DMS153 treated with DMSO at 0.1 percent for 48 hours (cell line): ENCODE measurements around the gene LIMCH1.
"Not testable (repeated sequence)": the region's sequence is repeated elsewhere in the genome, so short reads cannot be mapped to it uniquely, and the experiment has no call there.

Experiments
- DNase-seq: peaks from one replicate; lab custom pipeline; 2025; ENCODE audit not compliant: unreplicated experiment; lab: John Stamatoyannopoulos, UW

The LIMCH1 gene

DNA sequence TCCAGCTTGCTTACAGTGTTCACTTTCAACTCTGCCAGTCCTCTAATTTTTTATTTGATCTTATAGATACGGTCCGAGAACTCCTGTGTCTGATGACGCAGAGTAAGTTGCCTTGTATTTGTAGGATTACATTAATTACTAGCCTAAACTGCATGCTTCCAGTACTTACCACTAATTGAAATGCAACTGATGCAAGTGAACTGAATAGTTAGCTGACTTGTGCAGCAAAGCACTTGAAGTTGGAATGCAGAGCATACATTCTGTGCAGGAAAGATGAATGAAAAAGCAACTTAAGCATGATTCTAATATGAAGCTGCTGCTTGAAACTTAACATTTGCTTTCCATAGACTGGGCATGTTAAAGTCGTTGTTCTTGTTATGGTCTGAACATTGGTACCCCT, 100.9 kb downstream of the LIMCH1 start:
- no peak for DNase-seq

DNA sequence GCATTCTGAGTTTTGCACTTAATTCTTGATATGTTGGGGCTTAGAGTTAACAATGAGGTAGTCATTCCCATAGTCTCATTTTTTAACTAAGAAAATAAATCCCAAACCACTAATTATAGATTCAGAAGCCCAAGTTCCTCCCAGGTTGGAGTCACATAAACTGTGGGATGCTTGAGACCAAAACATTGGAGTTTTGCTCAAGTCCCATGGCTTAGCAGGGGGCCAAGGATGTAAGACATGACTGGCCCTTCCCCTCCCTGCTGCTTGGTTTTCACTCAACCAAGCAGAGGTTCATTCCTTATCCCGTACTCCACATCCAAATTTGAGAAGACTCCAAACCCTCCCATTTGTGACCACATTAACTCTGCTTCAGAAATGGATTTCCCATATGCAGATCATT, 101.3 kb downstream of the LIMCH1 start:
- no peak for DNase-seq

DNA sequence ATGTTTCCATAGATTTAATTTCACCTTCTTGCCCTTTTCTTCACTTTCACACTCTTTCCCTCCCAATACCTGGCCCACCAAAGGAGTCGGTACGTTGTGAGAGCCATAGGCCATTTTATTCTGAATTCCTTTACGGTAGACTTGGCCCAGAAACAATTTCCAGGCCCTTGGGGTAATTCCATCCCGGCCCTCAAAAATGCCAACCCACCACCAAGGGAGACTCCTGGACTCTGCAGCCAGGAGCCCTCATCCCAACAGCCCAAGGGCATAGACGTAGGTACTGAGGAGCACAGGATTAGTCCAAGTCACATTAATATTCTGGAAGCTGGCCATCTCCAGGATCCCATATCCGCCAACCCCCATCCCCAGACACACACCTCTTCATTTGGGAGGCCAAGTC, 102.9 kb downstream of the LIMCH1 start:
- DNase-seq, result no peak

DNA sequence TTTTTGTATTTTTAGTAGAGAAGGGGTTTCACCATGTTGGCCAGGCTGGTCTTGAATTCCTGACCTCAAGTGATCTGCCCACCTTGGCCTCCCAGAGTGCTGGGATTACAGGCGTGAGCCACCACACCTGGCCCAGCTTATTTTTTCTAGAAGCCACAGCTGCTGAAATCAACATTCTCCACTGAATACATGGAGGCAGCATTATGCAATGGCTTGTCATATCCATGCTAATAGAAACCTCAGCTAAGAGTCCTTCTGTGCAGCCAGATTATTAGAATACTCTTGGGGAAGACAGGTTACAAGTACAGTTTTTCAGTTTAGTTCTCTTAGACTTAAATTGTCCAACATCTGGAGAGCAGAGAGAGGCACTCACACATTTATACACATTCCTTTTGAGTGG, 104.8 kb downstream of the LIMCH1 start:
- not testable (repeated sequence) for DNase-seq

DNA sequence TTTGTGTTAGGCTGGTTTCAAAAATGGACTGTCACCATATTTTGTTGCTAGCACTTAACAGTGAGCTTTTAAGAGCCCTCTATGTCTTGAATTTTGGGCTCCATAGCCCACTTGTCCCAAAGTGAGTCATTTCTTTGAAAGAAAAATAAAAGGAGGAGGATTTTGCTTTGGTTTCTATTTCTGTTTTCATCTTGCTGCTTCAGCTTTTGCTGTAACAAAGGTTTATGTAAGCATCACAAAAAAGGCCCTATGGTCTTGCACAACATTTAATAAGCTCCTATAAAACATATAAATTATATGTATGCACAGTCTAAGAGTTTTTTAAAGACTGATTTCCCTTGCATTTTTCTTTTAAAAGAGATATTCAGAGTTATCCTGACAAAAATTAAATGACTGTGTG, 105.4 kb downstream of the LIMCH1 start:
- no peak for DNase-seq

GRCh38 chr4:41644288-41644914, 106.4 kb downstream of the LIMCH1 start:
- DNase-seq, result no peak

GRCh38 chr4:41644915-41645295, 106.9 kb downstream of the LIMCH1 start:
- no peak for DNase-seq

DNA sequence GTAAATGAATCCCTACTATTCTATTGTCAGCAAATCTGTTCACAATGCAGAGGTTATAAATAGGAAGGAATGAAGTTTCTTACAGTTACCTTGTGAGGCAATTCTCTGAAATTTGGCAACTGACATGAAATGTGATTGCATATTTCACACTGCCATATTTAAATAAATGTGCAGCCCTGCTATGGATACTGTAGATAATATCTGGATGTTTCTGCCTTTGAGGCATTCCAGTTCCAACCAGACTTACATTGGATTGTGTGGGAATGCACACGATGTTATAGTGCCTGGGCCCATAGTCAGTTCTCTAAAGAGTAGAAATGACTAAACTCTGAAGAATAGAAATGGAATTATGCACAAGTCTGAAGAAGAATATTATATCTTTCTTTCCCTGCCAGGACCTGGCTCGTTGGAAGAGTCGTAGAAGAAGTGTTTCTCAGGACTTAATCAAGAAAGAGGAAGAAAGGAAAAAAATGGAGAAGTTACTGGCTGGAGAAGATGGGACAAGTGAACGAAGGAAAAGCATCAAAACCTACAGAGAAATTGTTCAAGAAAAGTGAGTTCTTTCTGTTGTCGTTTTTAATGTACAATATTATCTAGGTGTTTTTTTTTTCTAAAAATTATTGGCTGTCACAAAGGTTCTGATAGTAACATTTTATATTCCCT, 107.9 kb downstream of the LIMCH1 start:
- no peak for DNase-seq

DNA sequence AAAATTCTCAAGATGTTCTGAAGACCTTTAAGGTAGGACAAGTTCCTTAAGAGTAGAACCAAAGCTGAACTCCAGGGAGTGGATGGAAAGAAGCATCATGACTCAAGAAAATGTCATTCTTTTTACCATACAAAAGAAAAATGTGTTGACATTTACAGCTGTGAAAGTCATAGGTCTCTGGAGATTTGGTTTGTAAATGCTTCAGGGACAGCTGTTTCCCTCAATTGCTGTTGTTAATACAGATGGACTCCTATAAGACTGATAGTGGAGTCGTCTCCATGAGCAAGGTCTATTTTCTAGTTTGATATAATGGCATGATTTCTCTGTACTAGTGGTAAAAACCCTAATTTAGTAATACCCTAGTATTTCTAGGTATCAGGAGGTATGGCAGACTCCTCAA, 108.9 kb downstream of the LIMCH1 start:
- DNase-seq, result no peak

DNA sequence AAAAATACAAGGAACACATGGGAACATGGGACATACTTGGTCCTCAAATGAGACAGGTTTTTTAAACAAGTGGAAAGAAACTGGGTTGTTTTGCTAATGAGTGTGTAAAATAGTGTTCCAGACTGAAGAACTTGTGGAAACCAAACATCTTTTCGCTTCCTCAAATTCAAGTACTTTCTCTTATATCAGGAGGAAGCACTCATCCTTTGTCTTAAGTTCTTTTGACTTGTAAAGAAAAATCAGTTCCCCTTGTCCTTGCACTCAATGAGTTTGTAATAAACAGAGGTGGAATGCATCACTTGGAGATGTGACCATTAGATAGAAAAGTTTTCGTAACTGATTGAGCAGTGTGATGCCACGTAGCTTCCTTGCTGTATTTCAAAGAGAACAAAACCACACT, 109.4 kb downstream of the LIMCH1 start:
- no peak for DNase-seq

GRCh38 chr4:41651150-41651549, 113.2 kb downstream of the LIMCH1 start:
- not testable (repeated sequence) for DNase-seq

- DNase-seq, result no peak
Measured at GRCh38 chr4:41652971-41653370, 115.0 kb downstream of the LIMCH1 start.

GRCh38 chr4:41653523-41653922, 115.6 kb downstream of the LIMCH1 start:
- no peak for DNase-seq

DNA sequence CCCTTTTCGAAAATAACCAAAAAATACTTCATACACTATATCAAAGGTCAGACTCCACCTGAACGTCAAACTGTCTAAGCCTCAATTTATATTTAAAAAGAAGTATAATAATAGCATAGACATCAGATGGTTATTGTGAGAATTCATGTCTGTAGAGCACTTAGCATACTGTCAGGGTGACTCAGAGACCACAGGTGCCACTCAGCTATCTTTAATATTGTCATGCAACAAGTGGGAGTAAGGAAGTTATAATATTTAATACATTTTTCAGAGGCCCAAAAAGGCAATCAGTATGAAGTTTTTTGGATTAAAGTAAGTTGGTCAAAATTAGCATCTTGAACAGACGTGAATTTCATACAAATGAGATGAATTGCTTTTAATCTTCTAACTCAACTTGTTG, 117.2 kb downstream of the LIMCH1 start:
- DNase-seq, result no peak

GRCh38 chr4:41656106-41656505, 118.1 kb downstream of the LIMCH1 start:
- DNase-seq, result no peak

- DNase-seq, result no peak
Measured at GRCh38 chr4:41656572-41657520, 118.9 kb downstream of the LIMCH1 start.

DNA sequence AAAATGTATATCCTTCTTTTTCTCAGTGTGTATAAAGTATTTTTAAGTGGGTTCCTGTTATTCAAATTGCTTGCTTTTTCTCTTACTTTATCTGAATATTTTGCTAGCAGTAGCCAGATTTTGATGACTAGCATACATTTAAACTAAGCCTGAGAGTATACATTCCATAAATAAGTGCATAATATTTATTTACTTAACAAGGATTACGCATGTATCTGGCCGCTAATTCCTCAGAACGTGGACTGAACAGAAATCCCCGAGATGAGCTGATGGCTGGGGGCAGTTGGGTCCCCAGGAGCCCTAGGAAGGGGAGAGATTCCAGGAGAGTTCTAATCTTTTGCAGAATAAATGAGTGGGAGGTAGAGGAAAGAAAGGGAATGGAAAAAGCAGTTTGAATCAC, 119.6 kb downstream of the LIMCH1 start:
- DNase-seq, result no peak

DNA sequence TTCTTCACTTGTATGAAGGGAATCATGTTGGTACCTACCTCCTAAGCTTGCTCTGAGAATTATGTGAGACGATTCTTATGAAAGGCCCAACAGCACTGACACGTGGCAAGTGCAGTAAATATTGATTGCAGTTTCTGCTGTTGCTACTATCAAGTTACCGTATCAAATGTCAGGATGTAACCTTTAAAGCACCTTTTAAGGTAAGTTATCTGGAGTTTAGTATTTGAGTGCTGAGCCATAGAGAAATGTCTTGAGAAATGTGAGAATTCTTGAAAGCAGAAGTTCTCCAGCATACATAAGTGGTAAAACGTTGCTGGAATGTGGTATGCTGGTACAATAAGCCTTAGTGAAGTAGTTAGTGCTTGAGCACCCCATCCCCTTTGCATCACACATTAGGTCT, 120.2 kb downstream of the LIMCH1 start:
- no peak for DNase-seq

DNA sequence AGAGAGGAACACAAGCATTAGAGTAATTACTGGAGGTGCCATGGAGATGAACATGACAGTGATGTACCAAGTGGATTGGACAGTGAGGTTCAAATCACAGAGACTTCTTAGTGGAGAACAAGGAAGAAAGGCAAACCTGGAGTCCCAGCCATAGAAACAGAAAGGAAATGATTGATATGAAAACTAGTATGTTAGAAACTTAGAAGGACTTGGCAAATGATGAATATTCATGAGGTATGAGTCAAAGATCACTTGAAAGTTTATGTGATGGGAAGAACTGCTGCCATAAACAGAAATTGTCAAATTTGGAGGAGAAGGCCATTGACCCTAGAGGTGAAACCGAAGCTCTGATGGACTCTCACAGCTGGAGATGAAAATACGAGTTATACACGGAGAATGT, 122.4 kb downstream of the LIMCH1 start:
- no peak for DNase-seq

DNA sequence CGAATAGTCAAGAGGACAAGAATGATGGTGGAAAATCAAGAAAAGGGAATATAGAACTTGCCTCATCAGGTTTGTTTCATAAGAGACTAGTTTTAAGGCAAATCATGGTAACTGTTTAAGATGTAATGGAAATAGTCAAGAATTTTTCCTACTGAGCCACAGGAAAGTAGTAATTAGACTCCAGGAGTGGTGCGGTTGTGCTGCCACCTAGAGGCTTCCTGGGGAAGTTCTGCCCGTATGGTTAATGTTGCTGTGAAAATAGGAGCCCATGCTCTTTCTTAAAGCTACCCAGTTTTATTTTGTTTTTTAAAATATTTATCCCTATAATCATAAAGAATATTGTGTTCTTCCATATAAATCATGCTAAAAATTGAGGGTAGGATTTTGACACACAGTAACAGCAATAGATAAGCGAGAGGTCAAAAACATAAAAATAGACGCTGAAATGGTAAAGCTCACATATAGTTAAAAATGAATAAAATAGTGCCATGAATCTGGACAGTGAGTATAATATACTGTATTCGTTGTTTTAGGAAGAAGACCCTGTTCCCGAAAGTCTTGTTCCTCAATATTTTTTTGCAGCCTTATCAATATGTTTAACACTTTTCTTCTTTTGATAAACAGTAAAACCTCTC, 123.6 kb downstream of the LIMCH1 start:
- peak; percentile 2 for DNase-seq

- DNase-seq, result no peak
Measured at GRCh38 chr4:41665636-41666207, 127.8 kb downstream of the LIMCH1 start.
